GM12878 (cell line): Measurements from ENCODE around the gene TTLL11. TPM values are rescaled to one million over a fixed set of nuclear protein-coding genes. Genes with fewer than 3 reads are reported as not detected.

Experiments used
- ATAC-seq: fragments of 200-7000 bp; cut with Tn5 transposase; 3 replicates; pipeline ENCODE4 v1.9.1; 2020; ENCODE audit warnings: mild to moderate bottlenecking, moderate library complexity
- BruUV-seq: library from RNA; stranded (reverse); fragments of 400-500 nt; replicated peaks from 2 replicates; lab custom pipeline; 2021; lab: Mats Ljungman, UMichigan
- CTCF ChIA-PET: fragments of 300-600 bp; sonication (Branson Sonifier 250); formaldehyde crosslinking; extraction: SDS; loops from one replicate; lab custom pipeline; 2021; ENCODE audit warnings: inconsistent platforms; lab: Yijun Ruan, JAX
- POLR2A ChIA-PET: fragments of 350-600 bp; formaldehyde crosslinking; extraction: SDS; loops from one replicate; lab custom pipeline; 2021; ENCODE audit warnings: inconsistent platforms; lab: Charles Lee
- RAD21 ChIA-PET: fragments of 300-600 bp; sonication (Branson Sonifier 250); formaldehyde crosslinking; loops from one replicate; lab custom pipeline; 2023; ENCODE audit warnings: antibody characterized with exemption; ENCODE audit not compliant: unreplicated experiment; lab: Charles Lee
- SMC1A ChIA-PET: fragments of 300-600 bp; sonication (Branson Sonifier 250); formaldehyde crosslinking; loops from one replicate; lab custom pipeline; 2023; ENCODE audit not compliant: unreplicated experiment, uncharacterized antibody; lab: Charles Lee
- DNase-seq: peaks from one replicate; pipeline ENCODE4 v3.0.0-alpha.2; 2011; ENCODE audit warnings: low read depth, low spot score
- FAIRE-seq: peaks from 3 replicates; lab custom pipeline; 2011; peaks lifted over from hg19 to GRCh38; lab: Jason Lieb, UNC
- H2AFZ ChIP-seq: 2 replicates; pipeline ENCODE4 v1.6.0; 2011; ENCODE audit warnings: low read depth, low read length, control low read depth; ENCODE audit not compliant: control insufficient read depth
- H3K27ac ChIP-seq: 2 replicates; pipeline ENCODE4 v1.5.1; 2011; ENCODE audit warnings: control low read depth; ENCODE audit not compliant: control insufficient read depth, insufficient read depth
- H3K27me3 ChIP-seq, 2 experiments: replicated peaks in 1 of 2; 2 replicates each; pipeline versions ENCODE4 v1.6.0 to v1.6.1; 2011; ENCODE audit warnings: low read length in 1 of 2; ENCODE audit not compliant: control insufficient read depth in 2 of 2, insufficient read depth in 2 of 2
- H3K36me3 ChIP-seq, 2 experiments: 2 replicates each; pipeline ENCODE4 v1.5.1; 2011; ENCODE audit warnings: low read length in 1 of 2; ENCODE audit not compliant: control insufficient read depth in 2 of 2, insufficient read depth in 2 of 2
- H3K4me1 ChIP-seq: 2 replicates; pipeline ENCODE4 v1.6.1; 2011; ENCODE audit warnings: mild to moderate bottlenecking, low read length, moderate library complexity, mixed read lengths; ENCODE audit not compliant: control insufficient read depth, insufficient read depth
- H3K4me2 ChIP-seq: 2 replicates; pipeline ENCODE4 v1.6.0; 2011; ENCODE audit warnings: control low read depth; ENCODE audit not compliant: control insufficient read depth, insufficient read depth
- H3K4me3 ChIP-seq: fragments of 200-600 bp; sonication (generic); 2 replicates; pipeline ENCODE4 v1.5.1; 2016
- H3K79me2 ChIP-seq: 2 replicates; pipeline ENCODE4 v1.6.0; 2011; ENCODE audit warnings: low read length; ENCODE audit not compliant: control insufficient read depth, insufficient read depth
- H3K9ac ChIP-seq: 2 replicates; pipeline ENCODE4 v1.8.0; 2011; ENCODE audit warnings: low read length, control low read depth, mixed read lengths; ENCODE audit not compliant: control insufficient read depth, insufficient read depth
- H3K9me3 ChIP-seq: replicated peaks from 3 replicates; pipeline ENCODE4 v1.5.1; 2011; ENCODE audit warnings: mild to moderate bottlenecking, low read length; ENCODE audit not compliant: control insufficient read depth, insufficient read depth
- H4K20me1 ChIP-seq: 2 replicates; pipeline ENCODE4 v1.6.0; 2011; ENCODE audit not compliant: control insufficient read depth, insufficient read depth
- ATF7 ChIP-seq: fragments of 450-650 bp; IDR thresholded peaks from 2 replicates; pipeline ENCODE4 v1.6.1; 2016; ENCODE audit warnings: low read depth, mild to moderate bottlenecking
- EED ChIP-seq: sonication (generic); IDR thresholded peaks from 2 replicates; pipeline ENCODE4 v1.6.1; 2016; ENCODE audit warnings: antibody characterized with exemption, low read depth
- GABPA ChIP-seq: IDR thresholded peaks from 2 replicates; pipeline ENCODE4 v1.6.1; 2014; ENCODE audit warnings: antibody characterized with exemption, low read depth, mild to moderate bottlenecking, inconsistent platforms
- NFYB ChIP-seq: IDR thresholded peaks from 2 replicates; pipeline ENCODE4 v1.6.1; 2011; ENCODE audit warnings: low read depth, mild to moderate bottlenecking, low read length, improper control_type of control experiment, moderate library complexity; ENCODE audit not compliant: insufficient read depth
- PAX5 ChIP-seq: IDR thresholded peaks from 2 replicates; pipeline ENCODE4 v1.6.1; 2011; ENCODE audit warnings: low read depth, low read length, borderline replicate concordance
- POU2F2 ChIP-seq: IDR thresholded peaks from 3 replicates; pipeline ENCODE4 v1.6.1; 2011; ENCODE audit warnings: low read depth, mild to moderate bottlenecking, low read length, borderline replicate concordance
- WGBS: methylation state at CpG from one replicate; pipeline ENCODE4 v1.1.6; 2016; ENCODE audit warnings: low lambda C conversion rate; ENCODE audit not compliant: insufficient replicate concordance, insufficient coverage; ENCODE audit errors: missing lambda C conversion rate; 5-methylcytosine and 5-hydroxymethylcytosine counted together
- in situ Hi-C: fragments of 300-500 bp; cut with MboI; formaldehyde crosslinking; loops from 9 replicates; pipeline ENCODE4 v1.14.3; 2018; ENCODE audit warnings: mixed read lengths
- intact Hi-C: fragments of 100-400 bp; cut with micrococcal nuclease; formaldehyde crosslinking; loops from one replicate; pipeline ENCODE4 v1.14.2; 2022; ENCODE audit not compliant: unreplicated experiment
- polyA plus RNA-seq, 11 experiments: library from polyadenylated mRNA; depleted of rRNA in 4 of 11; unstranded in 6 of 11; stranded (reverse) in 5 of 11; fragments of >200 nt; fragmentation: Nextera tagmentation in 4 of 11; fragmentation: Illumina TruSeq in 1 of 11; extraction: Ambion mirVana in 4 of 11; extraction: Trizol in 1 of 11; gene quantifications; 1 replicate in 1 of 11; 2 replicates in 10 of 11; pipeline versions ENCODE4 v1.2.1 to v1.2.3, GENCODE V29; 2011 to 2016; ENCODE audit warnings: inconsistent platforms in 2 of 11, missing spikeins in 2 of 11, low read depth in 1 of 11
- total RNA-seq, 4 experiments: library from RNA; depleted of rRNA in 3 of 4; stranded (reverse); fragments of >200 nt in 3 of 4; fragmentation: Illumina TruSeq in 1 of 4; extraction: Trizol in 1 of 4; gene quantifications; 2 replicates each; pipeline versions ENCODE4 v1.2.1 to v1.2.3, GENCODE V29; 2013 to 2021
- TF ChIP-seq, protein P1 (sequence below): IDR thresholded peaks from 2 replicates; pipeline ENCODE4 v1.6.1; 2011; ENCODE audit warnings: mild to moderate bottlenecking, low read depth, low read length, moderate library complexity; ENCODE audit not compliant: insufficient replicate concordance

TTLL11 gene
- total and polyA plus RNA-seq, 10 of the 15 experiments (the other 5 are each of a cell fraction or from before 2014, with no cell fraction given): 1.2 to 3.7 (median 2.9) TPM

- intact Hi-C loops: no loop called here
- H4K20me1 ChIP-seq: no peaks in the 10 kb centered on the region
- ChIA-PET POLR2A (no interaction called here), CTCF (no interaction called here), RAD21 (no interaction called here), SMC1A (no interaction called here)
- BruUV-seq: no TSS peak
- H3K27me3 ChIP-seq: no peaks in the 10 kb centered on the region
- no peaks in the 10 kb centered on the region for H3K79me2 ChIP-seq
- no peak overlapping the region for H3K4me2 ChIP-seq
- ATAC-seq (no peak), FAIRE-seq (no peak), DNase-seq (no peak)
- WGBS: 18% methylated on average over 2 of the region's 2 CpGs
- H3K4me3 ChIP-seq: no peak overlapping the region
- no peaks in the 10 kb centered on the region; the same call in 2 of the 3 replicates for H3K9me3 ChIP-seq
- TF ChIP-seq, protein P1, sequence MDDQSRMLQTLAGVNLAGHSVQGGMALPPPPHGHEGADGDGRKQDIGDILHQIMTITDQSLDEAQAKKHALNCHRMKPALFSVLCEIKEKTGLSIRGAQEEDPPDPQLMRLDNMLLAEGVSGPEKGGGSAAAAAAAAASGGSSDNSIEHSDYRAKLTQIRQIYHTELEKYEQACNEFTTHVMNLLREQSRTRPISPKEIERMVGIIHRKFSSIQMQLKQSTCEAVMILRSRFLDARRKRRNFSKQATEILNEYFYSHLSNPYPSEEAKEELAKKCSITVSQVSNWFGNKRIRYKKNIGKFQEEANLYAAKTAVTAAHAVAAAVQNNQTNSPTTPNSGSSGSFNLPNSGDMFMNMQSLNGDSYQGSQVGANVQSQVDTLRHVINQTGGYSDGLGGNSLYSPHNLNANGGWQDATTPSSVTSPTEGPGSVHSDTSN: no peak
- TF ChIP-seq EED (no peak), NFYB (no peak), GABPA (no peak), PAX5 (no peak), ATF7 (no peak), POU2F2 (no peak)
- H3K9ac ChIP-seq: no peak overlapping the region
- H3K4me1 ChIP-seq: no peaks in the 10 kb centered on the region
- H2AFZ ChIP-seq: no peak overlapping the region
- in situ Hi-C loops: no loop called here
- H3K27ac ChIP-seq: no peak overlapping the region
- no peaks in the 10 kb centered on the region for H3K36me3 ChIP-seq
These were observed 202.4 kb downstream of the TTLL11 start for GRCh38 chr9:121890746-121891145.
